HG03066 (cell line): Measurements from ENCODE around the gene MAPK6.

Source experiments
- ATAC-seq: cut with Tn5 transposase; IDR thresholded peaks from one replicate; pipeline ENCODE4 v1.9.1; 2021; ENCODE audit warnings: low read depth; ENCODE audit not compliant: unreplicated experiment

MAPK6 gene

GRCh38 chr15:52010633-52011595, 8.1 kb upstream of the MAPK6 start:
- ATAC-seq, result no peak

- ATAC-seq, result no peak
These were observed 7.3 kb upstream of the MAPK6 start for GRCh38 chr15:52011711-52012144.

GRCh38 chr15:52012210-52012609, 6.8 kb upstream of the MAPK6 start:
- ATAC-seq, result no peak

GRCh38 chr15:52013151-52013791, 5.7 kb upstream of the MAPK6 start:
- no peak for ATAC-seq

- ATAC-seq, result no peak
These were observed 4.4 kb upstream of the MAPK6 start for GRCh38 chr15:52014616-52015015.

GRCh38 chr15:52016316-52016715, 2.7 kb upstream of the MAPK6 start:
- no peak for ATAC-seq

- ATAC-seq, result no peak
These were observed 775 bp upstream of the MAPK6 start for GRCh38 chr15:52018244-52018643.

GRCh38 chr15:52019394-52020220, 588 bp downstream of the MAPK6 start:
- peak; percentile 42 for ATAC-seq

GRCh38 chr15:52020221-52021085, 1.4 kb downstream of the MAPK6 start:
- no peak for ATAC-seq

GRCh38 chr15:52021128-52021671, 2.2 kb downstream of the MAPK6 start:
- ATAC-seq, result no peak

- no peak for ATAC-seq
These were observed 3.0 kb downstream of the MAPK6 start for GRCh38 chr15:52021892-52022540.

GRCh38 chr15:52023169-52023922, 4.3 kb downstream of the MAPK6 start:
- no peak for ATAC-seq

- ATAC-seq, result no peak
These were observed 9.5 kb downstream of the MAPK6 start for GRCh38 chr15:52028431-52029093.

- no peak for ATAC-seq
These were observed 11.0 kb downstream of the MAPK6 start for GRCh38 chr15:52030010-52030409.

- ATAC-seq, result no peak
These were observed 12.5 kb downstream of the MAPK6 start for GRCh38 chr15:52031556-52031955.

- ATAC-seq, result no peak
These were observed 19.0 kb downstream of the MAPK6 start for GRCh38 chr15:52037889-52038505.

GRCh38 chr15:52039925-52040781, 21.1 kb downstream of the MAPK6 start:
- no peak for ATAC-seq
